NCI-H526 (cell line): Measurements from ENCODE around the gene PKDCC.
"Not testable (repeated sequence)": the region's sequence is repeated elsewhere in the genome, so short reads cannot be mapped to it uniquely, and the experiment has no call there.

ENCODE experiments used
- DNase-seq, 2 experiments: peaks; one replicate each; lab custom pipeline; 2025; lab: John Stamatoyannopoulos, UW

Gene PKDCC

GRCh38 chr2:42063431-42064171 lies 15.8 kb downstream of the PKDCC start:
- DNase-seq = no peak

- no peak for DNase-seq
Measured at GRCh38 chr2:42064417-42064942, 16.7 kb downstream of the PKDCC start.

- DNase-seq = not testable (repeated sequence)
Measured at GRCh38 chr2:42065753-42066152, 17.9 kb downstream of the PKDCC start.

GRCh38 chr2:42067001-42067400 lies 19.2 kb downstream of the PKDCC start:
- not testable (repeated sequence) for DNase-seq

- DNase-seq = no peak
Measured at GRCh38 chr2:42067521-42067920, 19.7 kb downstream of the PKDCC start.

GRCh38 chr2:42068571-42069178 lies 20.9 kb downstream of the PKDCC start:
- no peak for DNase-seq

- no peak for DNase-seq
Measured at GRCh38 chr2:42069568-42069967, 21.7 kb downstream of the PKDCC start.

GRCh38 chr2:42071791-42072190 lies 24.0 kb downstream of the PKDCC start:
- DNase-seq = no peak

GRCh38 chr2:42072349-42073118 lies 24.7 kb downstream of the PKDCC start:
- DNase-seq = peak in 1 of 2 experiments; percentile 37

- no peak for DNase-seq
Measured at GRCh38 chr2:42073739-42074503, 26.1 kb downstream of the PKDCC start.

GRCh38 chr2:42074661-42075060 lies 26.8 kb downstream of the PKDCC start:
- no peak for DNase-seq

GRCh38 chr2:42076357-42077225 lies 28.8 kb downstream of the PKDCC start:
- no peak for DNase-seq

GRCh38 chr2:42077343-42077742 lies 29.5 kb downstream of the PKDCC start:
- no peak for DNase-seq

GRCh38 chr2:42079737-42080287 lies 32.0 kb downstream of the PKDCC start:
- no peak for DNase-seq

GRCh38 chr2:42081151-42081550 lies 33.3 kb downstream of the PKDCC start:
- DNase-seq = not testable (repeated sequence)

- DNase-seq = no peak
Measured at GRCh38 chr2:42082016-42082415, 34.2 kb downstream of the PKDCC start.

- DNase-seq = no peak
Measured at GRCh38 chr2:42084231-42084671, 36.4 kb downstream of the PKDCC start.

GRCh38 chr2:42085070-42085469 lies 37.2 kb downstream of the PKDCC start:
- DNase-seq = not testable (repeated sequence)

GRCh38 chr2:42085706-42086487 lies 38.1 kb downstream of the PKDCC start:
- no peak for DNase-seq

GRCh38 chr2:42086500-42086953 lies 38.7 kb downstream of the PKDCC start:
- peak in 1 of 2 experiments; percentile 68 for DNase-seq
